Endodermal cell (in vitro differentiated cells): ENCODE measurements around the gene PIK3R5. TPM values are rescaled to one million over a fixed set of nuclear protein-coding genes. Genes with fewer than 3 reads are reported as not detected.

Experiments used
- DNase-seq: peaks from one replicate; pipeline ENCODE4 v3.0.0-alpha.2; 2017
- H3K27ac ChIP-seq: 2 replicates; pipeline ENCODE4 v1.5.1; 2013; ENCODE audit warnings: mild to moderate bottlenecking, low read depth, low read length, moderate library complexity
- H3K27me3 ChIP-seq: 2 replicates; pipeline ENCODE4 v1.6.1; 2013; ENCODE audit warnings: mild to moderate bottlenecking, low read length, moderate library complexity; ENCODE audit not compliant: insufficient read depth, control insufficient read depth, poor library complexity, severe bottlenecking
- H3K36me3 ChIP-seq: 2 replicates; pipeline ENCODE4 v1.7.0; 2013; ENCODE audit warnings: mild to moderate bottlenecking, low read length, moderate library complexity; ENCODE audit not compliant: control insufficient read depth, insufficient read depth
- H3K4me1 ChIP-seq: one replicate; pipeline ENCODE4 v1.7.0; 2013; ENCODE audit warnings: low read length; ENCODE audit not compliant: control insufficient read depth, insufficient read depth
- H3K4me3 ChIP-seq: 2 replicates; pipeline ENCODE4 v1.5.1; 2013; ENCODE audit warnings: mild to moderate bottlenecking, low read length, moderate library complexity
- H3K9ac ChIP-seq: 2 replicates; pipeline ENCODE4 v1.6.1; 2013; ENCODE audit warnings: mild to moderate bottlenecking, low read length, moderate library complexity; ENCODE audit not compliant: poor library complexity, severe bottlenecking; ENCODE audit errors: extremely low read depth
- H3K9me3 ChIP-seq: 2 replicates; pipeline ENCODE4 v1.6.1; 2013; ENCODE audit warnings: mild to moderate bottlenecking, low read length, moderate library complexity; ENCODE audit not compliant: control insufficient read depth
- H3K27ac Mint-ChIP-seq: 2 replicates; pipeline ENCODE4 v1.8.0; 2020; ENCODE audit warnings: mixed read lengths
- H3K27me3 Mint-ChIP-seq: 2 replicates; pipeline ENCODE4 v1.8.0; 2021; ENCODE audit warnings: mild to moderate bottlenecking, mixed read lengths; ENCODE audit not compliant: insufficient read depth
- H3K36me3 Mint-ChIP-seq: 2 replicates; pipeline ENCODE4 v1.8.0; 2020; ENCODE audit warnings: low read depth, mixed read lengths
- H3K4me1 Mint-ChIP-seq: 2 replicates; pipeline ENCODE4 v1.8.0; 2020; ENCODE audit warnings: mixed read lengths
- H3K4me3 Mint-ChIP-seq: 2 replicates; pipeline ENCODE4 v1.8.0; 2020; ENCODE audit warnings: mild to moderate bottlenecking, moderate library complexity, mixed read lengths
- H3K9me3 Mint-ChIP-seq: 2 replicates; pipeline ENCODE4 v1.8.0; 2020; ENCODE audit warnings: mild to moderate bottlenecking, mixed read lengths
- WGBS, 2 experiments: methylation state at CpG; one replicate each; pipeline versions ENCODE4 v1.1.5 to v1.1.7; 2013; ENCODE audit warnings: missing lambda C conversion rate in 2 of 2, mixed read lengths in 1 of 2; ENCODE audit not compliant: insufficient coverage in 1 of 2, insufficient read length in 1 of 2; 5-methylcytosine and 5-hydroxymethylcytosine counted together
- total RNA-seq, 2 donors: library from RNA; stranded (reverse); fragmentation: NEBNext Ultra II Directional in 1 of 2; extraction: Animal tissue kit (Norgen Biotek cat#: 25700) in 1 of 2; gene quantifications; 2 replicates in 1 of 2; 3 replicates in 1 of 2; pipeline ENCODE4 v1.2.1, GENCODE V29; 2021
- TF ChIP-seq, protein P1 (sequence below): fragments of 200-600 bp; sonication (generic); conservative IDR thresholded peaks from 2 replicates; pipeline ENCODE4 v1.5.0; 2021; ENCODE audit warnings: antibody characterized with exemption, mild to moderate bottlenecking

PIK3R5 gene
- total RNA-seq, 2 donors from 2014 or later: 10.4 to 37.0 TPM

- 91 to 100% methylated on average over 4 of the region's 4 CpGs for WGBS, 2 experiments
- Histone ChIP-seq H3K9ac (no peak overlapping the region), H3K27me3 (no peaks in the 10 kb centered on the region), H3K4me3 (no peak overlapping the region), H3K9me3 (peaks cover 6% of the 10 kb centered on the region), H3K27ac (no peak overlapping the region), H3K4me1 (no peaks in the 10 kb centered on the region), H3K36me3 (no peaks in the 10 kb centered on the region)
- Mint-ChIP-seq H3K4me3 (no peak overlapping the region), H3K36me3 (peaks cover 5% of the 10 kb centered on the region), H3K27ac (no peak overlapping the region), H3K9me3 (no peaks in the 10 kb centered on the region), H3K4me1 (peaks cover 12% of the 10 kb centered on the region), H3K27me3 (no peaks in the 10 kb centered on the region)
- TF ChIP-seq, protein P1, sequence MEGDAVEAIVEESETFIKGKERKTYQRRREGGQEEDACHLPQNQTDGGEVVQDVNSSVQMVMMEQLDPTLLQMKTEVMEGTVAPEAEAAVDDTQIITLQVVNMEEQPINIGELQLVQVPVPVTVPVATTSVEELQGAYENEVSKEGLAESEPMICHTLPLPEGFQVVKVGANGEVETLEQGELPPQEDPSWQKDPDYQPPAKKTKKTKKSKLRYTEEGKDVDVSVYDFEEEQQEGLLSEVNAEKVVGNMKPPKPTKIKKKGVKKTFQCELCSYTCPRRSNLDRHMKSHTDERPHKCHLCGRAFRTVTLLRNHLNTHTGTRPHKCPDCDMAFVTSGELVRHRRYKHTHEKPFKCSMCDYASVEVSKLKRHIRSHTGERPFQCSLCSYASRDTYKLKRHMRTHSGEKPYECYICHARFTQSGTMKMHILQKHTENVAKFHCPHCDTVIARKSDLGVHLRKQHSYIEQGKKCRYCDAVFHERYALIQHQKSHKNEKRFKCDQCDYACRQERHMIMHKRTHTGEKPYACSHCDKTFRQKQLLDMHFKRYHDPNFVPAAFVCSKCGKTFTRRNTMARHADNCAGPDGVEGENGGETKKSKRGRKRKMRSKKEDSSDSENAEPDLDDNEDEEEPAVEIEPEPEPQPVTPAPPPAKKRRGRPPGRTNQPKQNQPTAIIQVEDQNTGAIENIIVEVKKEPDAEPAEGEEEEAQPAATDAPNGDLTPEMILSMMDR: no peak
- peak; percentile 25 for DNase-seq
These were observed 123.7 kb downstream of the PIK3R5 start for GRCh38 chr17:8841844-8842243.

GRCh38 chr17:8839410-8839935, 126.0 kb downstream of the PIK3R5 start:
- Histone ChIP-seq H3K27me3 (no peaks in the 10 kb centered on the region), H3K4me1 (no peaks in the 10 kb centered on the region), H3K9ac (no peak overlapping the region), H3K36me3 (no peaks in the 10 kb centered on the region), H3K9me3 (peaks cover 6% of the 10 kb centered on the region), H3K27ac (no peak overlapping the region), H3K4me3 (no peak overlapping the region)
- Mint-ChIP-seq H3K36me3 (peaks cover 5% of the 10 kb centered on the region), H3K27ac (no peak overlapping the region), H3K27me3 (no peaks in the 10 kb centered on the region), H3K4me3 (no peak overlapping the region), H3K9me3 (no peaks in the 10 kb centered on the region), H3K4me1 (peaks cover 11% of the 10 kb centered on the region)
- peak; percentile 48 for DNase-seq
- TF ChIP-seq, protein P1: no peak
- WGBS, 2 experiments: 82 to 83% methylated on average over 5 to 11 of the region's 11 CpGs

GRCh38 chr17:8838551-8839095, 126.9 kb downstream of the PIK3R5 start:
- Mint-ChIP-seq H3K4me3 (no peak overlapping the region), H3K9me3 (no peaks in the 10 kb centered on the region), H3K27me3 (no peaks in the 10 kb centered on the region), H3K36me3 (peaks cover 7% of the 10 kb centered on the region), H3K4me1 (peaks cover 11% of the 10 kb centered on the region), H3K27ac (no peak overlapping the region)
- Histone ChIP-seq H3K36me3 (no peaks in the 10 kb centered on the region), H3K4me1 (no peaks in the 10 kb centered on the region), H3K9me3 (peaks cover 6% of the 10 kb centered on the region), H3K27me3 (no peaks in the 10 kb centered on the region), H3K4me3 (no peak overlapping the region), H3K27ac (no peak overlapping the region), H3K9ac (no peak overlapping the region)
- DNase-seq: peak; percentile 43
- 95 to 100% methylated on average over 4 to 12 of the region's 12 CpGs for WGBS, 2 experiments
- TF ChIP-seq, protein P1: no peak
